Skeletal muscle satellite cell (primary cell): ENCODE results near the gene GRIN1.
A peak's percentile ranks its signal among the peaks of the same experiment; 100 is the strongest.

Source experiments
- H3K27me3 ChIP-seq: 2 replicates; pipeline ENCODE4 v1.7.0; 2013; ENCODE audit warnings: low read length; ENCODE audit not compliant: control insufficient read depth, insufficient read depth
- H3K36me3 ChIP-seq: 2 replicates; pipeline ENCODE4 v1.7.0; 2013; ENCODE audit warnings: mild to moderate bottlenecking, control low read depth, low read length; ENCODE audit not compliant: insufficient read depth
- H3K4me1 ChIP-seq: 2 replicates; pipeline ENCODE4 v1.7.0; 2013; ENCODE audit warnings: low read length; ENCODE audit not compliant: control insufficient read depth, insufficient read depth
- H3K4me2 ChIP-seq: 2 replicates; pipeline ENCODE4 v1.7.0; 2013; ENCODE audit warnings: mild to moderate bottlenecking, low read length
- H3K4me3 ChIP-seq: 2 replicates; pipeline ENCODE4 v1.7.0; 2013; ENCODE audit warnings: low read length
- H3K9ac ChIP-seq: 2 replicates; pipeline ENCODE4 v1.7.0; 2013; ENCODE audit warnings: mild to moderate bottlenecking, low read depth, low read length, moderate library complexity
- H3K9me3 ChIP-seq: replicated peaks from 2 replicates; pipeline ENCODE4 v1.7.0; 2013; ENCODE audit warnings: mild to moderate bottlenecking, control low read depth, low read length

Gene GRIN1

GRCh38 chr9:137165250-137165836, 26.4 kb downstream of the GRIN1 start:
- no peak overlapping the region for H3K4me2 ChIP-seq
- peaks cover 11% of the 10 kb centered on the region for H3K4me1 ChIP-seq
- no peaks in the 10 kb centered on the region for H3K9me3 ChIP-seq
- no peak overlapping the region for H3K4me3 ChIP-seq
- peaks cover 78% of the 10 kb centered on the region for H3K27me3 ChIP-seq
- no peak overlapping the region for H3K9ac ChIP-seq
- H3K36me3 ChIP-seq, result no peaks in the 10 kb centered on the region

GRCh38 chr9:137166380-137167229, 27.7 kb downstream of the GRIN1 start:
- peaks cover 11% of the 10 kb centered on the region for H3K4me1 ChIP-seq
- H3K4me2 ChIP-seq, result no peak overlapping the region
- peaks cover 83% of the 10 kb centered on the region for H3K27me3 ChIP-seq
- H3K9ac ChIP-seq, result no peak overlapping the region
- no peaks in the 10 kb centered on the region for H3K36me3 ChIP-seq
- H3K9me3 ChIP-seq, result no peaks in the 10 kb centered on the region
- no peak overlapping the region for H3K4me3 ChIP-seq

DNA sequence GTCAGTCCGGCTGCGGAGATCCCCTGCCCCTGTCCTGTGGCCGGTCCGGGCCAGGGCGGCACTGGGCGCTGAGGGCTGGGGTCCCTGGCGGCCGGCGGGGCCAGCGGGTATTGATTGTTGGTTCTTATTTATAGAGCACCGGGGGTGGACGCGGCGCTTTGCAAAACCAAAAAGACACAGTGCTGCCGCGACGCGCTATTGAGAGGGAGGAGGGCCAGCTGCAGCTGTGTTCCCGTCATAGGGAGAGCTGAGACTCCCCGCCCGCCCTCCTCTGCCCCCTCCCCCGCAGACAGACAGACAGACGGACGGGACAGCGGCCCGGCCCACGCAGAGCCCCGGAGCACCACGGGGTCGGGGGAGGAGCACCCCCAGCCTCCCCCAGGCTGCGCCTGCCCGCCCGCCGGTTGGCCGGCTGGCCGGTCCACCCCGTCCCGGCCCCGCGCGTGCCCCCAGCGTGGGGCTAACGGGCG, 28.4 kb downstream of the GRIN1 start:
- Histone ChIP-seq H3K9ac (no peak overlapping the region), H3K27me3 (peaks cover 88% of the 10 kb centered on the region), H3K9me3 (no peaks in the 10 kb centered on the region), H3K36me3 (no peaks in the 10 kb centered on the region), H3K4me3 (no peak overlapping the region), H3K4me2 (no peak overlapping the region), H3K4me1 (peaks cover 11% of the 10 kb centered on the region)

- Histone ChIP-seq H3K9me3 (no peaks in the 10 kb centered on the region), H3K4me2 (no peak overlapping the region), H3K4me1 (peaks cover 11% of the 10 kb centered on the region), H3K4me3 (no peak overlapping the region), H3K36me3 (no peaks in the 10 kb centered on the region), H3K27me3 (peaks cover 87% of the 10 kb centered on the region), H3K9ac (no peak overlapping the region)
Measured at GRCh38 chr9:137167747-137168572, 29.0 kb downstream of the GRIN1 start.

GRCh38 chr9:137168573-137168903, 29.6 kb downstream of the GRIN1 start:
- Histone ChIP-seq H3K9ac (no peak overlapping the region), H3K9me3 (no peaks in the 10 kb centered on the region), H3K27me3 (peaks cover 85% of the 10 kb centered on the region), H3K4me2 (peak overlapping the region; percentile 61), H3K36me3 (no peaks in the 10 kb centered on the region), H3K4me1 (peaks cover 11% of the 10 kb centered on the region), H3K4me3 (no peak overlapping the region)

GRCh38 chr9:137168904-137169856, 30.2 kb downstream of the GRIN1 start:
- Histone ChIP-seq H3K4me2 (peak overlapping the region; percentile 61), H3K9me3 (no peaks in the 10 kb centered on the region), H3K9ac (no peak overlapping the region), H3K36me3 (no peaks in the 10 kb centered on the region), H3K27me3 (peaks cover 85% of the 10 kb centered on the region), H3K4me3 (peak overlapping the region; percentile 19), H3K4me1 (peaks cover 11% of the 10 kb centered on the region)

- no peaks in the 10 kb centered on the region for H3K36me3 ChIP-seq
- peak within 1 kb of the TSS; percentile 19 for H3K4me3 ChIP-seq
- peaks cover 11% of the 10 kb centered on the region for H3K4me1 ChIP-seq
- no peak within 1 kb of the TSS for H3K9ac ChIP-seq
- H3K9me3 ChIP-seq, result no peaks in the 10 kb centered on the region
- peak within 1 kb of the TSS; percentile 61 for H3K4me2 ChIP-seq
- H3K27me3 ChIP-seq, result peaks cover 82% of the 10 kb centered on the region
Measured at GRCh38 chr9:137169896-137170358, 31.0 kb downstream of the GRIN1 start, which contains the start of gene LRRC26. Gene LRRC26 (minus strand): TSS chr9:137170051. CDS start chr9:137169943, 108 bp downstream.

- Histone ChIP-seq H3K27me3 (peaks cover 82% of the 10 kb centered on the region), H3K4me2 (no peak overlapping the region), H3K9me3 (no peaks in the 10 kb centered on the region), H3K9ac (no peak overlapping the region), H3K36me3 (no peaks in the 10 kb centered on the region), H3K4me1 (peaks cover 11% of the 10 kb centered on the region), H3K4me3 (no peak overlapping the region)
Measured at GRCh38 chr9:137170486-137171148, 31.7 kb downstream of the GRIN1 start.

DNA sequence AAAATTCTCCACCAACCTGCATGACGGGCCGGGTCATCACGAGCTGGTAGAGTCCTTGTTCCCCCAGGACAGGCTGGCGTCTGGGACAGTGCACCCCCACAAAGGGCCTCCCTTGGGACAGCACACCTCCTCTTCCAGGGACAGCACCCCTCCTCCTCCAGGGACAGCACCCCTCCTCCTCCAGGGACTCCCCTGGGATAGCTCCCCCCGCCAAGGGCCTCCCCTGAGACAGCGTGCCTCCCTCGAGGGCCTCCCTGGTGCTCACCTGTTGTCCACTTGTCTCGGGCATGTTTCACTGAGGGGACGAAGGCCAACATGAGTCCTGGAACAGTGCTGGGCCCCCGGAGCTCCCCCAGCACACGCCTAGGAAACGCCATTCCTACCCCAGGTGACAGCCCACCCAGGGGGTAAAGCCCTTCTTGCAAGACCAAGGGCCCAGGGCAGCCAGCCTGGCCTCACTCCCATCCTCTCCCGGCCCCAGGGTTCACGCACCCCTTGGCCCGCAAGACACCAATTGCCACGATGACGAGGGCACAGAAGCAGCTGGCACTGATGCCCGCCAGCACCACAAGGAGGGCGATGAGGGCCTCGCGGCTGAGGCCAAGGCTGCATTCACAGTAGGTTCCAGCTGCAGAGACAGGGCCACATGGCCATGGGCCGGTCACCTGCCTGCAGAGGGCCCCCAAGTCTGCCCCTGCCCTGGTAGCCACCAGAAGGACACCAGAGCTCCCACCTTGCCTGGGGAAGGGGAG, 32.4 kb downstream of the GRIN1 start:
- peaks cover 11% of the 10 kb centered on the region for H3K4me1 ChIP-seq
- no peaks in the 10 kb centered on the region for H3K9me3 ChIP-seq
- no peak overlapping the region for H3K4me3 ChIP-seq
- H3K9ac ChIP-seq, result no peak overlapping the region
- peaks cover 77% of the 10 kb centered on the region for H3K27me3 ChIP-seq
- no peaks in the 10 kb centered on the region for H3K36me3 ChIP-seq
- no peak overlapping the region for H3K4me2 ChIP-seq
